SH-SY5Y (cell line): ENCODE results near the gene OTUD4.

Experiments used
- GATA2 ChIP-seq: IDR thresholded peaks from 2 replicates; pipeline ENCODE4 v1.6.1; 2011; ENCODE audit warnings: mild to moderate bottlenecking, low read depth, low read length
- GATA3 ChIP-seq: IDR thresholded peaks from 2 replicates; pipeline ENCODE4 v1.6.1; 2011; ENCODE audit warnings: low read depth, mild to moderate bottlenecking, low read length, moderate library complexity

Gene OTUD4

GRCh38 chr4:145180298-145181090, at the start of gene OTUD4:
TSS of gene OTUD4 (minus strand) at chr4:145180589. CDS start at chr4:145179973, 616 bp downstream.
- TF ChIP-seq GATA2 (no peak), GATA3 (no peak)

- TF ChIP-seq GATA3 = no peak
- no peak for TF ChIP-seq GATA2
These were observed 38.7 kb upstream of the OTUD4 start for GRCh38 chr4:145219090-145219489.

DNA sequence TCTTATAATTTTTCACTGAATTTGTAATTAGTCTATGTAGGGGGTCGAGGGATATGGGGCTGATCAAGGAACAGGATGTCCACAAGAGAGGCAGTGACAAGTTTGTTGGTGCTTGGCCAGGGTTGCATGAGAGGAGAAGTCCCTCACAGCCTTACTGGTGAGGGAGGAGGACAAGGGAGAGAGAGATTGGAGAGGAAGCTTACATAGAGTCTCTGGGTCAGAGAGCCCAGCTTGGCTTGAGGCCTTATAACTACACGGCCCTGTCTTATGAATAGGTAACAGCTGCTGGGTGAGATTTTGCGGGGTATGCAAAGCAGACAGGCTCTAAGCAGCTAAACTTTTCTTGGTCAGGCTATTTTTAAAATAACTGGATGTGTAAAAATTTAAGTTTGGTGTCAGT, 37.9 kb upstream of the OTUD4 start:
- TF ChIP-seq GATA3 (no peak), GATA2 (no peak)

- TF ChIP-seq GATA3 = no peak
- TF ChIP-seq GATA2 = no peak
These were observed 37.0 kb upstream of the OTUD4 start for GRCh38 chr4:145217349-145217748.

GRCh38 chr4:145216535-145216934, 36.1 kb upstream of the OTUD4 start:
- TF ChIP-seq GATA3 (no peak), GATA2 (no peak)

- no peak for TF ChIP-seq GATA2
- TF ChIP-seq GATA3 = no peak
These were observed 32.9 kb upstream of the OTUD4 start for GRCh38 chr4:145213245-145213644.

DNA sequence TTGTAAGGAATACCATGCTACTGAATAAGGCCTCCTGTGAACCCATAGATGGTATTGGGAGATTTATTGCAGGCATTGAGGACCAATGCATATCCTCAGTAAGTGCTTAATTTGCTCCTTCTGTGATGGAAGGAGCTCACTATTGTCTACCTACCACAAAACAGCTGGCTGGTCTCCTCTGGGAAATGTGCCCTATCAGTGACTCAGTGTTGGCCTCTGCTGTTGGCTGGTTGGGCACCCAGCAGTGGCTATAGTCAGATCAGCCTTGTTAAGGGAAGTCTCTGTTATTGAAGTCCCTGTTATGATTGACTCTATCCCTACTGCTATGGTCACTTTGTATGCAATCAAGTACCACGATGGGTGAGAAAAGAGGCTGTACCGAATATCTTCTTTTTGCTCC, 27.5 kb upstream of the OTUD4 start:
- TF ChIP-seq GATA2 (no peak), GATA3 (no peak)

DNA sequence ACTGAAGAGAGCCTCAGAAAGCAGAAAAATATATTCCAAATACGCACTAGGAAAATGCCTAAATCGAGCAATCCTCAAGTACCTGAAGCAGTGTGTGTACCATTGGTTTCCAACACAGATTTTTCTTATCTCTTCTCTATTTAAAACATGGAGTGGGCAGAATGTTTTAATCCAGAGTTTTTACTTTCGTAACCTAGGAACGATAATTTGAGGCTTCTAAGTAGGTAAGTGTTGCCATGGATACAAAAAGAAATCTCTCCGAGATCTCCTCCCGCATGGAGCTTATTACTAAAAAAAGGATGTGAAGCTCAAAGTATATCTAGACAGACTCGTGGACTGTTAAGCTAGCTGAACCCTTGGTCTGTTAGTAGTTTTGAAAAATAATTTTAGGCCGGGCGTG, 23.0 kb upstream of the OTUD4 start:
- TF ChIP-seq GATA2 = no peak
- no peak for TF ChIP-seq GATA3

DNA sequence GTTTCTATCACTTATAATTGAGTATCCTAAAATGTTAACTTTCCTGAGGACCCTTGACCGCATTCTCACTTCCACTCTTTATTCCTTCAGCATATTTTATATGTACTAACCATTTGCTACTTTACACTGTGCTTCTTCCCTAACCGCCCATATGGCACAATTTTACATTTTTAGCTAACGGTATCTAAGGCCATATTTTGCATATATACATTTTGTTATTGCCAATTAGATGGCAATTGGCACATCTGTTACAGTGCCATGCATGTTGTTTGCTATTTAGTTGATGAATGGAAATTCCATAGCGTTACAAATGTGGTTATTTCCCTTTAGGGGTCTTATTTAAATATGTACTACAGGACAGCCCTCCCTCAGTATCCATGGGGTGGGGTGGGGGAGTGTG, 20.0 kb upstream of the OTUD4 start:
- no peak for TF ChIP-seq GATA3
- no peak for TF ChIP-seq GATA2

DNA sequence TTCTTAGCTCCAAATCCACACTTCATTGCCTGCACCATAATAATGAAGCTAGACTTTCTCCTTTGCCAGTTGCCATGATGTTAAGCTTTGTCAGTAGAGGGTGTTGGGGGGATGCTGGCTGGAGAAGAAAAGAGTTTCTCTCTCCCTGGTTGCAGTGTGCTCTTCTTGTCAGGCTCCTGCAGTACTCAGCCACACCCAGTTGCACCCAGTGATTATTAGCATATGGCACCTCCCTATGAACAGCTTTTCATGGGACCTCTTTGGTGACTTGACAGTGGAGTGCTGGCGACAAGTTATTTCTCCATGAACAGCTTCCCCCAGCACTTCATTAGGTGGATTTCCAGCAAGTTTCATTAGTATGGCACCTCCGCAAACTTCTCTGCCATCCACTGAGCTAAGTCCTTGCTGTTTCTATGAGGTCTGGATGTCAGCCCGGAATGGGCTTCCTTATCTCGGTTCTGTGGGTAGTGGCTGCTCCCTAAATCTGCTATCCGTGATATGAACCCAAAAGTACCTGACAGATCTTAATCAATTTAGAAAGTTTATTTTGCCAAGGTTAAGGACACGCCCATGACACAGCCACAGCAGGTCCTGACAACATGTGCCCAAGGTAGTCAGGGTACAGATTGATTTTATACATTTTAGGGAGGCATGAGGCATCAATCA, 18.8 kb upstream of the OTUD4 start:
- TF ChIP-seq GATA3 (no peak), GATA2 (no peak)

- peak; percentile 59; the same call in 1 of the 2 replicates for TF ChIP-seq GATA3
- TF ChIP-seq GATA2 = peak; percentile 79
These were observed 16.4 kb upstream of the OTUD4 start for GRCh38 chr4:145196747-145197146.

- TF ChIP-seq GATA3 (no peak), GATA2 (no peak)
These were observed 15.0 kb upstream of the OTUD4 start for GRCh38 chr4:145195167-145195952.

GRCh38 chr4:145189981-145190380, 9.6 kb upstream of the OTUD4 start:
- TF ChIP-seq GATA2 (no peak), GATA3 (no peak)

- no peak for TF ChIP-seq GATA2
- no peak for TF ChIP-seq GATA3
These were observed 6.3 kb upstream of the OTUD4 start for GRCh38 chr4:145186729-145187128.
